Lung (tissue), 12 donors: ENCODE results near the gene TNS3. TPM values are rescaled to one million over a fixed set of nuclear protein-coding genes. Genes with fewer than 3 reads are reported as not detected.

Experiments
- ATAC-seq: fragments of 200-7000 bp; cut with Tn5 transposase; one replicate; pipeline ENCODE4 v1.9.1; 2020; ENCODE audit warnings: moderate number of reproducible peaks; ENCODE audit not compliant: insufficient read depth, low FRiP score
- DNase-seq, 3 donors: peaks; one replicate each; pipeline ENCODE4 v3.0.0-alpha.2; 2013 to 2017
- H3K27ac ChIP-seq, 2 donors: one replicate each; pipeline ENCODE4 v1.5.1; 2013; ENCODE audit warnings: mild to moderate bottlenecking in 2 of 2, moderate library complexity in 2 of 2, control low read depth in 1 of 2, inconsistent platforms in 1 of 2, low read depth in 1 of 2, low read length in 1 of 2
- H3K27me3 ChIP-seq, 3 donors: one replicate each; pipeline ENCODE4 v1.5.1; 2013; ENCODE audit warnings: low read length in 2 of 3; ENCODE audit not compliant: control insufficient read depth in 3 of 3, insufficient read depth in 3 of 3
- H3K36me3 ChIP-seq, 4 donors: one replicate each; pipeline ENCODE4 v1.5.1; 2013; ENCODE audit warnings: low read length in 4 of 4, mild to moderate bottlenecking in 1 of 4, moderate library complexity in 1 of 4; ENCODE audit not compliant: control insufficient read depth in 4 of 4, insufficient read depth in 4 of 4
- H3K4me1 ChIP-seq, 5 donors: one replicate each; pipeline ENCODE4 v1.5.1; 2013; ENCODE audit warnings: low read length in 5 of 5, mild to moderate bottlenecking in 2 of 5, moderate library complexity in 1 of 5; ENCODE audit not compliant: control insufficient read depth in 5 of 5, insufficient read depth in 5 of 5
- H3K4me3 ChIP-seq: one replicate; pipeline ENCODE4 v1.5.1; 2013; ENCODE audit warnings: mild to moderate bottlenecking, control low read depth, moderate library complexity
- H3K9ac ChIP-seq, 2 donors: one replicate each; pipeline ENCODE4 v1.5.1; 2013; ENCODE audit warnings: low read length in 2 of 2, control low read depth in 1 of 2; ENCODE audit not compliant: insufficient read depth in 1 of 2
- H3K9me3 ChIP-seq, 4 donors: one replicate each; pipeline ENCODE4 v1.5.1; 2013; ENCODE audit warnings: low read length in 3 of 4, mild to moderate bottlenecking in 1 of 4, moderate library complexity in 1 of 4; ENCODE audit not compliant: control insufficient read depth in 4 of 4, insufficient read depth in 3 of 4
- CTCF ChIP-seq: IDR thresholded peaks from 2 replicates; pipeline ENCODE4 v1.5.1; 2012; ENCODE audit warnings: mild to moderate bottlenecking; ENCODE audit errors: control extremely low read depth, extremely low read depth
- WGBS, 2 donors: extraction: QIAGEN DNeasy Blood & Tissue Kit; methylation state at CpG; one replicate each; pipeline ENCODE4 v1.1.7; 2013; 5-methylcytosine and 5-hydroxymethylcytosine counted together
- polyA plus RNA-seq, 2 donors: library from polyadenylated mRNA; stranded (reverse); fragments of 200-250 nt; gene quantifications; one replicate each; pipeline ENCODE4 v1.2.1, GENCODE V29; 2013
- total RNA-seq, 2 donors: library from RNA; depleted of rRNA in 1 of 2; stranded (reverse); fragments of >200 nt in 1 of 2; gene quantifications; one replicate each; pipeline ENCODE4 v1.2.1, GENCODE V29; 2014 to 2021
- donor health status: control.
- donor health status: control.
- donor health status: Bipolar disorder and iron deficiency.
- donor health status: healthy.
- donor health status: DM: yes; HTN: yes; CAD: no.

The TNS3 gene
- total and polyA plus RNA-seq, 4 donors: 23.8 to 140 (median 85.7) TPM

GRCh38 chr7:47535704-47536628 is 45.9 kb downstream of the TNS3 start:
- ATAC-seq: no peak
- Histone ChIP-seq H3K4me1 (peaks cover 0 to 56% (median 41%) of the 10 kb centered on the region in 5 donors), H3K27me3 (no peaks in the 10 kb centered on the region), H3K9me3 (no peaks in the 10 kb centered on the region), H3K9ac (no peak overlapping the region), H3K36me3 (no peaks in the 10 kb centered on the region), H3K4me3 (no peak overlapping the region), H3K27ac (no peak overlapping the region)
- no peak for DNase-seq
- WGBS, 2 donors: 89 to 94% methylated on average over 23 of the region's 23 CpGs
- TF ChIP-seq CTCF: no peak

GRCh38 chr7:47535035-47535703 is 46.7 kb downstream of the TNS3 start:
- no peak for TF ChIP-seq CTCF
- 82 to 87% methylated on average over 5 of the region's 5 CpGs for WGBS, 2 donors
- H3K4me3 ChIP-seq: no peak overlapping the region
- no peak overlapping the region for H3K27ac ChIP-seq
- H3K9ac ChIP-seq: no peak overlapping the region
- ATAC-seq (no peak), DNase-seq (peak in 2 of 3 donors; percentile 42 to 56)
- H3K9me3 ChIP-seq: no peaks in the 10 kb centered on the region
- H3K4me1 ChIP-seq: peaks cover 0 to 48% (median 36%) of the 10 kb centered on the region in 5 donors
- no peaks in the 10 kb centered on the region for H3K27me3 ChIP-seq
- H3K36me3 ChIP-seq: peaks cover 0 to under 1% (median 0%) of the 10 kb centered on the region in 4 donors

- ATAC-seq (no peak), DNase-seq (no peak)
- no peak for TF ChIP-seq CTCF
- Histone ChIP-seq H3K4me1 (peaks cover 0 to 43% (median 34%) of the 10 kb centered on the region in 5 donors), H3K27ac (no peak overlapping the region), H3K4me3 (no peak overlapping the region), H3K36me3 (peaks cover 0 to 3% (median 0%) of the 10 kb centered on the region in 4 donors), H3K9ac (peak overlapping the region in 1 of 2 donors; percentile 19), H3K27me3 (no peaks in the 10 kb centered on the region), H3K9me3 (no peaks in the 10 kb centered on the region)
- WGBS, 2 donors: 90 to 92% methylated on average over 10 of the region's 10 CpGs
These were observed 47.4 kb downstream of the TNS3 start for GRCh38 chr7:47534322-47535034.
